DOHH2 (cell line): ENCODE measurements around the gene RNGTT.

Experiments
- CTCF ChIP-seq: fragments of 200-600 bp; sonication (generic); IDR thresholded peaks from one replicate; pipeline ENCODE4 v1.5.1; 2014; ENCODE audit warnings: antibody characterized with exemption, mild to moderate bottlenecking, low read depth, low read length; ENCODE audit not compliant: poor library complexity, severe bottlenecking
- EZH2phosphoT487 ChIP-seq: fragments of 200-600 bp; sonication (generic); IDR thresholded peaks from 2 replicates; pipeline ENCODE4 v1.6.1; 2017; ENCODE audit warnings: borderline replicate concordance, mild to moderate bottlenecking, antibody characterized with exemption, low read length, moderate library complexity, mixed read lengths

DNA sequence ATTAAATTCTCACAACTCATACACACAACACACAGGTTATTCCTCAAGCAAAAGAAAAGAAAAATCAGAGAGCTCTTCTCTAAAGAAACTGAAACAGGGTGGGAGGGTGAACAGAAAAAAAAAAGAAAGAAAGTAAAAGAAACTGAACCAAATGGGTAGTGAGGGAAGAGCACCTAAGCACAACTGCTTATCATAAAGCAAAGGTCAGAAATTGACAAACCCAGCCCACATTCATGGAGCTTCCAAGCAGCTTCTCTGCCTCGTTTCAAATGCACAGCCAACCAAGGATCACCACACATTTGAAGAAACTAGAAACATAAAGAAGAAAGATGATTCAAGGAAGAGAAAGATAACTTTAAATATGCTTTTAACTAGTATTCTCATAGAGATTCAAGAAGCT, 90.5 kb downstream of the RNGTT start:
- TF ChIP-seq CTCF (no peak), EZH2phosphoT487 (no peak)
